Body of pancreas (tissue), 4 donors: Measurements from ENCODE around the gene RANBP3. TPM values are rescaled to one million over a fixed set of nuclear protein-coding genes. Genes with fewer than 3 reads are reported as not detected.

Experiments
- ATAC-seq: fragments of 150-250 bp; one replicate; pipeline ENCODE4 v1.9.1; 2016
- DNase-seq, 4 donors: peaks; one replicate each; pipeline ENCODE4 v3.0.0-alpha.2; 2019
- H3K27ac ChIP-seq, 4 donors: fragments of 200-600 bp; sonication (generic); 1 replicate in 3 of 4; 2 replicates in 1 of 4; pipeline versions ENCODE4 v1.5.1 to v1.6.1; 2016 to 2019; ENCODE audit warnings: mild to moderate bottlenecking in 1 of 4, mixed read lengths in 1 of 4, moderate library complexity in 1 of 4
- H3K27me3 ChIP-seq, 2 donors: fragments of 200-600 bp; sonication (generic); one replicate each; pipeline ENCODE4 v1.6.0; 2016; ENCODE audit warnings: mild to moderate bottlenecking in 1 of 2
- H3K36me3 ChIP-seq, 2 donors: fragments of 200-600 bp; sonication (generic); replicated peaks in 1 of 2; 2 replicates each; pipeline ENCODE4 v1.5.1; 2016; ENCODE audit warnings: low read depth in 2 of 2; ENCODE audit not compliant: insufficient read depth in 1 of 2
- H3K4me1 ChIP-seq: fragments of 200-600 bp; sonication (generic); one replicate; pipeline ENCODE4 v1.6.0; 2016
- H3K4me3 ChIP-seq, 2 donors: fragments of 200-600 bp; sonication (generic); 1 replicate in 1 of 2; 2 replicates in 1 of 2; pipeline ENCODE4 v1.5.1; 2016 to 2019
- H3K9me3 ChIP-seq, 3 donors: fragments of 200-600 bp; sonication (generic); 1 replicate in 2 of 3; 2 replicates in 1 of 3; pipeline ENCODE4 v1.5.1; 2016
- POLR2A ChIP-seq, 3 donors: fragments of 450-650 bp; IDR thresholded peaks; one replicate each; pipeline ENCODE4 v1.6.1; 2016; ENCODE audit warnings: antibody characterized with exemption in 3 of 3, mild to moderate bottlenecking in 2 of 3
- WGBS, 2 donors: methylation state at CpG; one replicate each; pipeline ENCODE4 v1.1.5; 2017; 5-methylcytosine and 5-hydroxymethylcytosine counted together
- intact Hi-C: fragments of 100-400 bp; cut with DNase I; formaldehyde crosslinking; loops from one replicate; pipeline ENCODE4 v1.15.1; 2023
- total RNA-seq, 2 donors: library from RNA; depleted of rRNA; stranded (reverse); fragments of >200 nt; gene quantifications; one replicate each; pipeline ENCODE4 v1.1.0, GENCODE V29; 2016
- TF ChIP-seq, protein P1 (sequence below), 7 experiments: fragments of 450-650 bp in 4 of 7; fragments of 200-600 bp in 3 of 7; sonication (generic) in 3 of 7; IDR thresholded peaks; one replicate each; pipeline ENCODE4 v1.5.1; 2016 to 2019; ENCODE audit warnings: antibody characterized with exemption in 7 of 7

The RANBP3 gene
- total RNA-seq, 2 donors from 2014 or later = 62.0 to 90.0 TPM

DNA sequence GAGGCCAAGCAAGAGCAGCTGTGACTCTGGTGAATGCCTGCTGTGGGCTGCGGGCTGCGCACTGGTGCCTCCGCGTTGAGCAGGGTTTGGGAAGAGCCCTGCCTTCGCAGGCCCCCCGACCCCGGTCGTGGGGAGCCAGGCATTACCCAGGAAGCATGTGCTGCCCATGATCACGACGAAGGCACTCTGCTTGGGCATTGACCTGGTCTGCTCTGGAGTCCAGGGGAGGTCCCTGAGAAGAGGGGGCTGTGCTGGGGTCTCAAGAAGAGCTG lies 19.2 kb downstream of the RANBP3 start:
- no peak for TF ChIP-seq POLR2A (IDR thresholded peaks at IDR 0.05)
- TF ChIP-seq, protein P1, sequence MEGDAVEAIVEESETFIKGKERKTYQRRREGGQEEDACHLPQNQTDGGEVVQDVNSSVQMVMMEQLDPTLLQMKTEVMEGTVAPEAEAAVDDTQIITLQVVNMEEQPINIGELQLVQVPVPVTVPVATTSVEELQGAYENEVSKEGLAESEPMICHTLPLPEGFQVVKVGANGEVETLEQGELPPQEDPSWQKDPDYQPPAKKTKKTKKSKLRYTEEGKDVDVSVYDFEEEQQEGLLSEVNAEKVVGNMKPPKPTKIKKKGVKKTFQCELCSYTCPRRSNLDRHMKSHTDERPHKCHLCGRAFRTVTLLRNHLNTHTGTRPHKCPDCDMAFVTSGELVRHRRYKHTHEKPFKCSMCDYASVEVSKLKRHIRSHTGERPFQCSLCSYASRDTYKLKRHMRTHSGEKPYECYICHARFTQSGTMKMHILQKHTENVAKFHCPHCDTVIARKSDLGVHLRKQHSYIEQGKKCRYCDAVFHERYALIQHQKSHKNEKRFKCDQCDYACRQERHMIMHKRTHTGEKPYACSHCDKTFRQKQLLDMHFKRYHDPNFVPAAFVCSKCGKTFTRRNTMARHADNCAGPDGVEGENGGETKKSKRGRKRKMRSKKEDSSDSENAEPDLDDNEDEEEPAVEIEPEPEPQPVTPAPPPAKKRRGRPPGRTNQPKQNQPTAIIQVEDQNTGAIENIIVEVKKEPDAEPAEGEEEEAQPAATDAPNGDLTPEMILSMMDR (IDR thresholded peaks at IDR 0.05) = no peak
- Histone ChIP-seq H3K4me1 (peaks cover 97% of the 10 kb centered on the region), H3K27me3 (no peaks in the 10 kb centered on the region), H3K9me3 (no peaks in the 10 kb centered on the region), H3K27ac (peak overlapping the region in 2 of 4 donors; percentile 81 to 84), H3K36me3 (no peaks in the 10 kb centered on the region), H3K4me3 (no peak overlapping the region)
- ATAC-seq (no peak), DNase-seq (no peak)
- intact Hi-C loops = no loop called here
- 86 to 91% methylated on average over 2 to 10 of the region's 10 CpGs for WGBS, 2 donors

DNA sequence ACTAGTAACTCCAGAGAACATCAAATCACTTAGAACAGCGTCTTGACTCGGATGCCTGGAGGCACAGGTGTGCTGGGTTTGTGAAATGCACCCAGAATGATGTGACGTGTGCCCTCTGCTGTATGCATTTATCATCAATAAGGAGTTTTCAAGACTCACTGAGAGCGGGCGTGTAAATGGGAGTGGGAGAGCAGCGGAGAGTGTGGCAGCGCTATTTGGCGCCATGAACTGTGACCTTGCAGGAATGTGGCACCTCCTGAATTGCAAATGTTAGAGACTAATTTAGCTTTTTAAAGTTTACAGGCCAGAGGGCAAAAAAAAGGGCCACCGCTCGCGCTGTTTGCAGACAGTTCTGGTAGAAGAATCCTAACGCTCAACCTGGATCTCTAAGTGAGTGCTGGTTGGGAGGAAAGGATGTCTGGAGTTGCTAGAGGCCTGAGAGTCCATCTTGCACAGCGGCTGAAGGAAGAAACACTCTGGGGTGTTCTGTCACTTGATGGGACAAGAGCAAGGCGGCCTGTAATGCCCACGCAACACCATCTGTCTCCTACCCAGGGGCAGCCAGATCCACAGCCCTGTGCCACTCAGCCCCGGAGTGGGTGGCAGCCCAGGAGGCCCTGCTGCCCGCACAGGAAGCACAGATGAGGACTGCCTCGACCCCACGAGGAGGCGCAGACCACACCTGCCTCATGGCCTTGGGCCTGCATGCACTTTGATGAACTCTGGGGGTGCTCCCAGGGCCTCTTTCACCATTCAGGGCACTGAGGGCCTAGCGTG lies 19.7 kb downstream of the RANBP3 start:
- H3K36me3 ChIP-seq = no peaks in the 10 kb centered on the region
- WGBS, 2 donors = 79 to 88% methylated on average over 13 to 21 of the region's 21 CpGs

DNA sequence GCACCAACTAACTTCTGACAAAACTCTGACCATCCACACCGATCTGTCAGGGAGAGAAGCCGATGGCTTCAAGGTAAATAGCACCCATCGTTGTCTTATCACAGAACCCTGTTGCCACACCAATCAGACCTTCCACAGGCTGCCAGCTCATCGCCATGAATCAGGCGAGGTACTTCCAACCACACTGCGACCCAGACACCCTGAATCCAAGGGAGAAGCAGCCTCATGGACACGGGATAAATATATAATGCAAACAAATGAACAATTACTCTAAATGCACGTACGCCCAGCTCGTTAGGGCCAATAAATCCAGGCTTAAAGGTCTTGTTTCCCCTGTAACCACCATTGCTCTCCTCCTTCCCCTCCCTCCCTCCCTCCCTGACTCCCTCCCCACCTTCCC lies 20.8 kb downstream of the RANBP3 start:
- WGBS, 2 donors = 48 to 55% methylated on average over 10 of the region's 10 CpGs
- Histone ChIP-seq H3K9me3 (no peaks in the 10 kb centered on the region), H3K4me1 (peaks cover 97% of the 10 kb centered on the region), H3K4me3 (no peak overlapping the region), H3K27ac (peak overlapping the region in 2 of 4 donors; percentile 17 to 22), H3K27me3 (no peaks in the 10 kb centered on the region), H3K36me3 (no peaks in the 10 kb centered on the region)
- no peak for TF ChIP-seq POLR2A (IDR thresholded peaks at IDR 0.05)
- TF ChIP-seq, protein P1 (IDR thresholded peaks at IDR 0.05) = no peak
- intact Hi-C loops = no loop called here
- DNase-seq (no peak), ATAC-seq (no peak)

More for the DNA sequence above, 19.7 kb downstream of the RANBP3 start:
- Histone ChIP-seq H3K27ac (peak overlapping the region in 2 of 4 donors; percentile 17 to 84), H3K4me3 (no peak overlapping the region), H3K27me3 (no peaks in the 10 kb centered on the region), H3K9me3 (no peaks in the 10 kb centered on the region), H3K4me1 (peaks cover 97% of the 10 kb centered on the region)
- intact Hi-C loops = no loop called here
- ATAC-seq = no peak
- TF ChIP-seq, protein P1 (IDR thresholded peaks at IDR 0.05) = no peak
- no peak for TF ChIP-seq POLR2A (IDR thresholded peaks at IDR 0.05)
- peak in 1 of 4 donors; percentile 24 for DNase-seq

DNA sequence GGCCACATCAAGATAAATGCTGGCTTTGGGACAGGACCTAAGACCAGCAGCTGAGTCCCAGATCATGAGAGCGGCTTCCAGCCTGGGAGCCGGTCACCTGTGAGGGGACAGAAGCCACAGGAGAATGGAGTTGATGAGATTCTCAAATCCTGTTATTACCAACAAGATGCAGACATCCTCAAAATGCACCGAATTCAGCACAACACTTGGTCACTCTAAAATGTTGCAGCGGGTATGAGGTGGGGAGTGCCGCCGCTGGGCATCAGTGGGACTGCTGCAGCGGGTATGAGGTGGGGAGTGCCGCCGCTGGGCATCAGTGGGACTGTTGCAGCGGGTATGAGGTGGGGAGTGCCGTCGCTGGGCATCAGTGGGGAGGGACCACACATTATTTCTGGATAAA lies 21.2 kb downstream of the RANBP3 start:
- no peak overlapping the region for H3K4me3 ChIP-seq
- DNase-seq (peak in 2 of 4 donors; percentile 47 to 50), ATAC-seq (no peak)
- H3K9me3 ChIP-seq = no peaks in the 10 kb centered on the region
- H3K4me1 ChIP-seq = peaks cover 97% of the 10 kb centered on the region
- 62 to 70% methylated on average over 10 to 12 of the region's 12 CpGs for WGBS, 2 donors
- intact Hi-C loops = no loop called here
- TF ChIP-seq, protein P1 (IDR thresholded peaks at IDR 0.05) = peak in 1 of 7 experiments; percentile 7
- no peak for TF ChIP-seq POLR2A (IDR thresholded peaks at IDR 0.05)
- no peaks in the 10 kb centered on the region for H3K27me3 ChIP-seq
- H3K27ac ChIP-seq = peak overlapping the region in 3 of 4 donors; percentile 15 to 22 (median 17)
- H3K36me3 ChIP-seq = no peaks in the 10 kb centered on the region

GRCh38 chr19:5956323-5956722 lies 21.6 kb downstream of the RANBP3 start:
- no peak for TF ChIP-seq POLR2A (IDR thresholded peaks at IDR 0.05)
- TF ChIP-seq, protein P1 (IDR thresholded peaks at IDR 0.05) = no peak
- Histone ChIP-seq H3K4me1 (peaks cover 97% of the 10 kb centered on the region), H3K27ac (peak overlapping the region in 3 of 4 donors; percentile 15 to 22 (median 17)), H3K4me3 (no peak overlapping the region), H3K36me3 (no peaks in the 10 kb centered on the region), H3K27me3 (no peaks in the 10 kb centered on the region), H3K9me3 (no peaks in the 10 kb centered on the region)
- intact Hi-C loops = no loop called here
- WGBS, 2 donors = 43 to 44% methylated on average over 3 of the region's 3 CpGs
- DNase-seq (no peak), ATAC-seq (no peak)
